HG03135 (cell line): ENCODE results near the gene SSX3.
"Not testable (repeated sequence)": the region's sequence is repeated elsewhere in the genome, so short reads cannot be mapped to it uniquely, and the experiment has no call there.

Experiments
- ATAC-seq: cut with Tn5 transposase; IDR thresholded peaks from one replicate; pipeline ENCODE4 v1.9.1; 2021; ENCODE audit warnings: mild to moderate bottlenecking, moderate library complexity; ENCODE audit not compliant: unreplicated experiment

Gene SSX3, protein sequence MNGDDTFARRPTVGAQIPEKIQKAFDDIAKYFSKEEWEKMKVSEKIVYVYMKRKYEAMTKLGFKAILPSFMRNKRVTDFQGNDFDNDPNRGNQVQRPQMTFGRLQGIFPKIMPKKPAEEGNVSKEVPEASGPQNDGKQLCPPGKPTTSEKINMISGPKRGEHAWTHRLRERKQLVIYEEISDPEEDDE

GRCh38 chrX:48356315-48357094 lies at the start of gene SSX3:
TSS of gene SSX3 (minus strand) at chrX:48356703. CDS start at chrX:48355249, 1,454 bp downstream.
- ATAC-seq: not testable (repeated sequence)

DNA sequence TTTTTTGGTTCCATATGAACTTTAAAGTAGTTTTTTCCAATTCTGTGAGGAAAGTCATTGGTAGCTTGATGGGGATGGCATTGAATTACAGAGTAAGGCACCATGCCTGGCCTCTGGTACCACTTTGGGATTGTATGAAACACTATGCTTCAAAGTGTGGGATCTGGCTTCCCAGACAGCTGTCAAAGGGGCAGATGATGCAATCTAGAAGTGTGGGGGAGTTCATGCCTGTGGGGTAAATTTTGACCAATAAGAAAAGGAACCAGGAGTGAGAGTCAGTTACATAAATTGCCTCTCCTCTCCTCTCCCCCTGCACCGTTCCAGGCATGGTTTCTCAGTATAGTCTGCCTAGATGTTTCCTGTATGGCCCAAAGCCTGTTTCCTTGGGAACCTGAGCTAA lies 41.3 kb upstream of the SSX3 start:
- ATAC-seq: not testable (repeated sequence)

DNA sequence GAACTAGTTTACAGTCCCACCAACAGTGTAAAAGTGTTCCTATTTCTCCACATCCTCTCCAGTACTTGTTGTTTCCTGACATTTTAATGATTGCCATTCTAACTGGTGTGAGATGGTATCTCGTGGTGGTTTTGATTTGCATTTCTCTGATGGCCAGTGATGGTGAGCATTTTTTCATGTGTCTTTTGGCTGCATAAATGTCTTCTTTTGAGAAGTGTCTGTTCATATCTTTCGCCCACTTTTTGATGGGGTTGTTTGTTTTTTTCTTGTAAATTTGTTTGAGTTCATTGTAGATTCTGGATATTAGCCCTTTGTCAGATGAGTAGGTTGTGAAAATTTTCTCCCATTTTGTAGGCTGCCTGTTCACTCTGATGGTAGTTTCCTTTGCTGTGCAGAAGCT lies 40.4 kb upstream of the SSX3 start:
- ATAC-seq: not testable (repeated sequence)

- not testable (repeated sequence) for ATAC-seq
Observed at GRCh38 chrX:48383239-48383638, 26.7 kb upstream of the SSX3 start, which contains the start of gene SSX4. TSS of gene SSX4 (plus strand) at chrX:48383539. CDS start at chrX:48384054, 515 bp downstream.

DNA sequence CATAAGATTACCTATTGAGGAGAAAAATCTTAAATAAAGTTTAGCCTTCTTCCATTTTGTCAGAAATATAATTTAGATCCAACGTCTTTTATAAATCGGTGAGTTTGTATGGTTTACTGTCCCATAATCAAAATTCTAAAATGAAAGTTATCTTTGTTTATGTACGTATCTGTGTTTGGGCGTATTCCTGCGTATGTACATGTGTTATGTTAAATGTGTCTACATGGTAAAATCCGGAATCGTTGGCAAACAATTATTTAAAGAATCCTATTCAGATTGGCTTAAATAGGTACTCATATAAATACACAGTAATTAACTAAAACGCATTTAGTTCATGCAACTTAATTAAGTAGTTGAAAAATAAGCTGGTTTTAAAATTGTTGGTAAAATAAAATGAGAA lies 13.9 kb upstream of the SSX3 start:
- ATAC-seq: not testable (repeated sequence)

DNA sequence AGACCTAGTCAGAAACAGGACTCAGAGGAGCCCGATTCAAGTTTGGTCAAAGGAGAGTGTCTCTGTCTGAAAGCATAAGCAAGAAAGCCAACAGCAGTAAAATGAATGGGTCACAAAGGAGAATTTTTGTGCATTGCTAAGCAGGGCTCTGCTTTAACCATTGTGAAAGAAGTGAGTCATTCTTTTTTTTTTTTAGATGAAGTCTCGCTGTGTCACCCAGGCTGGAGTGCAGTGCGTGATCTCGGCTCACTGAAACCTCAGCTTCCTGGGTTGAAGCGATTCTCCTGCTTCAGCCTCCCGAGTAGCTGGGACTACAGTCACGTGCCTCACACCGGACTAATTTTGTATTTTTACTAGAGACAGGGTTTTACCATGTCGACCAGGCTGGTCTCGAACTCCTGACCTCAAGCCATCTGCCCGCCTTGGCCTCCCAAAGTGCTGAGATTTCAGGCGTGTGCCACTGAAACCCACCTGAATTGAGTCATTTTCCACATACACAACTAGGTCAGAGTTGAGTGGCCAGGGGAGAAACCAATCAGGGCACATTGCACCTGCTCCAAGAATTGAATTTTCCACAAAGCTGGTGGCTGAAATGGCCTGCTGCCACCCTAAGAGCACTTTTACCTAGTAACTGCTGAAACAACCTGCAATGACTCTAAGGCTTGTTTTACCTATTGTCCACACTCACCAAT lies 11.4 kb upstream of the SSX3 start:
- not testable (repeated sequence) for ATAC-seq

- not testable (repeated sequence) for ATAC-seq
Observed at GRCh38 chrX:48359281-48359680, 2.8 kb upstream of the SSX3 start.

DNA sequence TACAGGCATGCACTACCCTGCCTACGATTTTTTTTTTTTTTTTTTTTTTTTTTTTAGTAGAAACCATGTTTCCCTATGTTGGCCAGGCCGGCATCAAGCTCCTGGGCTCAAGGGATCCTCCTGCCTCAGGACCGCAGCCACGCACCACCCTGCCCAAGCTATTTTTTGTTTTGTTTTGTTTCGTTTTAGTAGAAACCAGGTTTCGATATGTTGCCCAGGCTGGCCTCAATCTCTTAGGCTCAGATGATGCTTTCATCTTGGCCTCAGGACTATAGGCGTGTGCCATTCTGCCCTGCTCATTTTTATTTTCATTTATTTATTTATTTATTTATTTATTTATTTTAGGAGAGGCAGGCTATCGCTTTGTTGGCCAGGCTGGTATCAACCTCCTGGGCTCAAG lies 1.2 kb upstream of the SSX3 start:
- ATAC-seq: no peak

GRCh38 chrX:48346059-48346458 lies 10.4 kb downstream of the SSX3 start:
- ATAC-seq: not testable (repeated sequence)

GRCh38 chrX:48313996-48314395 lies 42.5 kb downstream of the SSX3 start:
- ATAC-seq: not testable (repeated sequence)

GRCh38 chrX:48306175-48306574 lies 50.3 kb downstream of the SSX3 start:
- ATAC-seq: no peak
